Smooth muscle cell (in vitro differentiated cells): ENCODE measurements around the gene GSDMA. TPM values are rescaled to one million over a fixed set of nuclear protein-coding genes. Genes with fewer than 3 reads are reported as not detected.
"Not testable (repeated sequence)": the region's sequence is repeated elsewhere in the genome, so short reads cannot be mapped to it uniquely, and the experiment has no call there.

Source experiments
- DNase-seq: peaks from one replicate; lab custom pipeline; 2025; ENCODE audit not compliant: unreplicated experiment; lab: John Stamatoyannopoulos, UW
- H2AFZ ChIP-seq: fragments of 200-600 bp; sonication (generic); 2 replicates; pipeline ENCODE4 v1.6.0; 2016; ENCODE audit warnings: antibody characterized with exemption, low read depth, mild to moderate bottlenecking
- H3F3A ChIP-seq: fragments of 200-600 bp; sonication (generic); 2 replicates; pipeline ENCODE4 v1.6.0; 2017; ENCODE audit warnings: antibody characterized with exemption, low read depth
- H3K27ac ChIP-seq: fragments of 200-600 bp; sonication (generic); 2 replicates; pipeline ENCODE4 v1.5.1; 2016; ENCODE audit warnings: low read depth, mild to moderate bottlenecking
- H3K27me3 ChIP-seq: fragments of 200-600 bp; sonication (generic); 2 replicates; pipeline ENCODE4 v1.6.1; 2016; ENCODE audit warnings: low read depth, mild to moderate bottlenecking
- H3K36me3 ChIP-seq: fragments of 200-600 bp; sonication (generic); 2 replicates; pipeline ENCODE4 v1.5.1; 2016; ENCODE audit warnings: low read depth
- H3K4me1 ChIP-seq: fragments of 200-600 bp; sonication (generic); 2 replicates; pipeline ENCODE4 v1.5.1; 2016; ENCODE audit warnings: low read depth
- H3K4me2 ChIP-seq: fragments of 200-600 bp; sonication (generic); 2 replicates; pipeline ENCODE4 v1.6.0; 2016; ENCODE audit warnings: mild to moderate bottlenecking
- H3K4me3 ChIP-seq: fragments of 200-600 bp; sonication (generic); 2 replicates; pipeline ENCODE4 v1.5.1; 2016; ENCODE audit warnings: mild to moderate bottlenecking
- H3K79me2 ChIP-seq: fragments of 200-600 bp; sonication (generic); 2 replicates; pipeline ENCODE4 v1.6.0; 2016; ENCODE audit warnings: low read depth, mild to moderate bottlenecking
- H3K9ac ChIP-seq: fragments of 200-600 bp; sonication (generic); 2 replicates; pipeline ENCODE4 v1.6.0; 2016; ENCODE audit warnings: low read depth
- H3K9me3 ChIP-seq: fragments of 200-600 bp; sonication (generic); replicated peaks from 2 replicates; pipeline ENCODE4 v1.5.1; 2016; ENCODE audit warnings: low read depth
- H4K20me1 ChIP-seq: fragments of 200-600 bp; sonication (generic); 2 replicates; pipeline ENCODE4 v1.6.0; 2016; ENCODE audit warnings: low read depth
- WGBS: methylation state at CpG from one replicate; pipeline ENCODE4 v1.1.7; 2016; ENCODE audit warnings: low lambda C conversion rate; 5-methylcytosine and 5-hydroxymethylcytosine counted together
- polyA plus RNA-seq: library from polyadenylated mRNA; unstranded; fragments of >200 nt; fragmentation: Nextera tagmentation; extraction: Ambion mirVana; gene quantifications from 2 replicates; pipeline ENCODE4 v1.2.1, GENCODE V29; 2016
- total RNA-seq: library from RNA; depleted of rRNA; stranded (reverse); fragments of >200 nt; gene quantifications from 2 replicates; pipeline ENCODE4 v1.2.3, GENCODE V29; 2014
- TF ChIP-seq, protein P1 (sequence below): fragments of 200-600 bp; sonication (generic); IDR thresholded peaks from 2 replicates; pipeline ENCODE4 v1.5.1; 2017; ENCODE audit warnings: borderline replicate concordance, mild to moderate bottlenecking, antibody characterized with exemption; ENCODE audit not compliant: insufficient read depth, poor library complexity, severe bottlenecking

Gene GSDMA
- total and polyA plus RNA-seq, 2 experiments from 2014 or later = 0.31 to 0.50 TPM

DNA sequence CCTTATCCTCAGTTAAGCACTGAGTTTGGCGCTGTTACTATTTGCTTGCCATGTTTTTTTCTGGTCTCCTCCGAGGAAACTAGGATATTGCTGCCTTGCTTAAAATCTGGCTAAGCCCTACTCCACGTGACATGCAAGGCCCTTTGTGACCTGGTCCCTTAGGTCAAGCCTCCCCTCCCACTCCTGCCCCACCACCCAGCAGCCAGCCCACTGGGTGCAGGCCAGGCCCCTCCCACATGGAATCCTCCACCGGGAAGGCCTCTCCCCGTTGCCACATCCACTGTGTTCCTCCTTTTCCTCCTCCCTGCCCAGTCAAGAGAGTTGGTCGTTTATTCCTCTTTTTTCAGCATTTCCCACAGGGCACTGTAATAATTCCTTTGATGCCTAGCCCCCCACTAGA lies 34.0 kb downstream of the GSDMA start:
- no peaks in the 10 kb centered on the region for H4K20me1 ChIP-seq
- no peak overlapping the region for H3K4me2 ChIP-seq
- no peak for DNase-seq
- no peaks in the 10 kb centered on the region for H3K9me3 ChIP-seq
- H3K79me2 ChIP-seq = no peaks in the 10 kb centered on the region
- TF ChIP-seq, protein P1, sequence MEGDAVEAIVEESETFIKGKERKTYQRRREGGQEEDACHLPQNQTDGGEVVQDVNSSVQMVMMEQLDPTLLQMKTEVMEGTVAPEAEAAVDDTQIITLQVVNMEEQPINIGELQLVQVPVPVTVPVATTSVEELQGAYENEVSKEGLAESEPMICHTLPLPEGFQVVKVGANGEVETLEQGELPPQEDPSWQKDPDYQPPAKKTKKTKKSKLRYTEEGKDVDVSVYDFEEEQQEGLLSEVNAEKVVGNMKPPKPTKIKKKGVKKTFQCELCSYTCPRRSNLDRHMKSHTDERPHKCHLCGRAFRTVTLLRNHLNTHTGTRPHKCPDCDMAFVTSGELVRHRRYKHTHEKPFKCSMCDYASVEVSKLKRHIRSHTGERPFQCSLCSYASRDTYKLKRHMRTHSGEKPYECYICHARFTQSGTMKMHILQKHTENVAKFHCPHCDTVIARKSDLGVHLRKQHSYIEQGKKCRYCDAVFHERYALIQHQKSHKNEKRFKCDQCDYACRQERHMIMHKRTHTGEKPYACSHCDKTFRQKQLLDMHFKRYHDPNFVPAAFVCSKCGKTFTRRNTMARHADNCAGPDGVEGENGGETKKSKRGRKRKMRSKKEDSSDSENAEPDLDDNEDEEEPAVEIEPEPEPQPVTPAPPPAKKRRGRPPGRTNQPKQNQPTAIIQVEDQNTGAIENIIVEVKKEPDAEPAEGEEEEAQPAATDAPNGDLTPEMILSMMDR = no peak
- H3K36me3 ChIP-seq = peaks cover under 1% of the 10 kb centered on the region
- WGBS = 87% methylated on average over 6 of the region's 6 CpGs
- H3K9ac ChIP-seq = no peak overlapping the region
- no peaks in the 10 kb centered on the region for H3K27me3 ChIP-seq
- H3K4me3 ChIP-seq = no peak overlapping the region
- H2AFZ ChIP-seq = no peak overlapping the region
- H3K4me1 ChIP-seq = no peaks in the 10 kb centered on the region
- no peaks in the 10 kb centered on the region for H3F3A ChIP-seq
- H3K27ac ChIP-seq = no peak overlapping the region

DNA sequence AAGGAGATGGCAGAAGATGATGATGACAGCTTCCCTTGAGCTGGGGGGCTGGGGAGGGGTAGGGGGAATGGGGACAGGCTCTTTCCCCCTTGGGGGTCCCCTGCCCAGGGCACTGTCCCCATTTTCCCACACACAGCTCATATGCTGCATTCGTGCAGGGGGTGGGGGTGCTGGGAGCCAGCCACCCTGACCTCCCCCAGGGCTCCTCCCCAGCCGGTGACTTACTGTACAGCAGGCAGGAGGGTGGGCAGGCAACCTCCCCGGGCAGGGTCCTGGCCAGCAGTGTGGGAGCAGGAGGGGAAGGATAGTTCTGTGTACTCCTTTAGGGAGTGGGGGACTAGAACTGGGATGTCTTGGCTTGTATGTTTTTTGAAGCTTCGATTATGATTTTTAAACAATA lies 34.7 kb downstream of the GSDMA start:
- Histone ChIP-seq H3K79me2 (no peaks in the 10 kb centered on the region), H2AFZ (no peak overlapping the region)
- TF ChIP-seq, protein P1 = no peak

DNA sequence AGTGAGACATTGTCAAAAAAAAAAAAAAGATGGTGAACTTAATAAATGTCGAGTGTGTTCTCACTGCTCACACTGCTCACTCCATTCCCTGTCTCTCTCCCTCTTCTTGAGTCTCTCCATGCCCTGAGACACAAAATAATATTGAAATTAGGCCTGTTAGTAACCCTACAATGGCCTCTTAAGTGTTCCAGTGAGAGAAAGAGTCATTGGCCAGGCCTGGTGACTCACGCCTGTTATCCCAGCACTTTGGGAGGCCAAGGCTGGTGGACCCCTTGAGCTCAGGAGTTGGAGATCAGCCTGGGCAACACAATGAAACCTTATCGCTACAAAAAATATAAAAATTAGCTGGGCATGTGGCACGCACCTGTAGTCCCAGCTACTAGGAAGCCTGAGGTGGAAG lies 36.3 kb downstream of the GSDMA start:
- Histone ChIP-seq H3K4me1 (no peaks in the 10 kb centered on the region), H4K20me1 (no peaks in the 10 kb centered on the region), H2AFZ (no peak overlapping the region), H3K27me3 (no peaks in the 10 kb centered on the region), H3K4me3 (no peak overlapping the region), H3K9ac (no peak overlapping the region), H3K27ac (no peak overlapping the region), H3K79me2 (no peaks in the 10 kb centered on the region), H3K9me3 (no peaks in the 10 kb centered on the region), H3K4me2 (no peak overlapping the region), H3K36me3 (no peaks in the 10 kb centered on the region), H3F3A (no peaks in the 10 kb centered on the region)
- 92% methylated on average over 4 of the region's 4 CpGs for WGBS
- TF ChIP-seq, protein P1 = no peak
- no peak for DNase-seq

More for the DNA sequence above, 34.7 kb downstream of the GSDMA start:
- H3K4me3 ChIP-seq = no peak overlapping the region
- no peaks in the 10 kb centered on the region for H3F3A ChIP-seq
- H3K4me2 ChIP-seq = no peak overlapping the region
- no peak for DNase-seq
- WGBS = 95% methylated on average over 4 of the region's 4 CpGs
- no peak overlapping the region for H3K9ac ChIP-seq
- no peak overlapping the region for H3K27ac ChIP-seq
- no peaks in the 10 kb centered on the region for H3K36me3 ChIP-seq
- H3K27me3 ChIP-seq = no peaks in the 10 kb centered on the region
- H4K20me1 ChIP-seq = no peaks in the 10 kb centered on the region
- no peaks in the 10 kb centered on the region for H3K9me3 ChIP-seq
- no peaks in the 10 kb centered on the region for H3K4me1 ChIP-seq

DNA sequence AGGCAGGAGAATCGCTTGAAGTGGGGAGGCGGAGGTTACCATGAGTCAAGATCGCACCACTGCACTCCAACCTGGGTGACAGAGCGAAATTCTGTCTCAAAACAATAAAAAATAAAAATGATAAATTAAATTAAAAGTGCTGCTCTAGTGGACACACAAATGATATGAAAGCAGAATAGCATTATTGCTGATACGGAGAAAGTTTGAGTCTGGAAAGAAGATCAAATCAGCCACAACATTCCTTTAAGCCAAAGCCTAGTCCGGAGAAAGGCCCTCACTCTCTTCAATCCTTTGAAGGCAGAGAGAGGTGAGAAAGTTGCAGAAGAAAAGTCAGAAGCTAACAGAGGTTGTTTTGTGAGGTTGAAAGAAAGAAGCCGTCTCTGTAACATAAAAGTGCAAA lies 37.4 kb downstream of the GSDMA start:
- Histone ChIP-seq H3K27ac (no peak overlapping the region), H3K9me3 (no peaks in the 10 kb centered on the region), H3K4me2 (no peak overlapping the region), H3K4me1 (no peaks in the 10 kb centered on the region), H4K20me1 (no peaks in the 10 kb centered on the region), H3K4me3 (no peak overlapping the region), H3F3A (no peaks in the 10 kb centered on the region), H3K27me3 (no peaks in the 10 kb centered on the region), H3K79me2 (no peaks in the 10 kb centered on the region), H2AFZ (no peak overlapping the region), H3K9ac (no peak overlapping the region), H3K36me3 (no peaks in the 10 kb centered on the region)
- 90% methylated on average over 7 of the region's 7 CpGs for WGBS
- no peak for DNase-seq
- TF ChIP-seq, protein P1 = no peak

DNA sequence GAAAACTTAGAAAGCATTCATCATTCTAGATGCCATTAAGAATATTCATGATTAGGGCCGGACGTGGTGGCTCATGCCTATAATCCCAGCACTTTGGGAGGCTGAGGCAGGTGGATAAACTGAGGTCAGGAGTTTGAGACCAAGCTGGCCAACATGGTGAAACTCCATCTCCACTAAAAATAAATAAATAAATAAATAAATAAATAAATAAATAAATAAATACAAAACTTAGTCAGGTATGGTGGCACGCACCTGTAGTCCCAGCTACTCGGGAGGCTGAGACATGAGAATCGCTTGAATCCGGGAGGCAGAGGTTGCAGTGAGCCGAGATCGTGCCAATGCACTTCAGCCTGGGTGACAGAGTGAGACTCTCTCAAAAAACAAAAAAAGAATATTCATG lies 38.5 kb downstream of the GSDMA start:
- H3K4me2 ChIP-seq, H3K9me3 ChIP-seq, H3K27me3 ChIP-seq, H3K36me3 ChIP-seq, H3K4me3 ChIP-seq, H4K20me1 ChIP-seq, H3F3A ChIP-seq, DNase-seq, H3K27ac ChIP-seq, H3K4me1 ChIP-seq, H3K9ac ChIP-seq, H3K79me2 ChIP-seq, H2AFZ ChIP-seq: not testable (repeated sequence)
- WGBS = 97% methylated on average over 8 of the region's 8 CpGs
